Activated naive CD4-positive, alpha-beta T cell treated with anti-CD3 and anti-CD28 coated beads for 36 hours (primary cell): ENCODE measurements around the gene PSD4. TPM values are rescaled to one million over a fixed set of nuclear protein-coding genes. Genes with fewer than 3 reads are reported as not detected.
A peak's percentile ranks its signal among the peaks of the same experiment; 100 is the strongest.

Experiments
- CTCF ChIA-PET: fragments of 350-600 bp; sonication (Branson Sonifier 250); formaldehyde crosslinking; loops from one replicate; lab custom pipeline; 2021; ENCODE audit warnings: antibody characterized with exemption; lab: Charles Lee
- DNase-seq: peaks from one replicate; pipeline ENCODE4 v3.0.0-alpha.2; 2020
- H3K27ac Mint-ChIP-seq: one replicate; pipeline ENCODE4 v1.8.0; 2021; ENCODE audit warnings: mild to moderate bottlenecking, mixed read lengths
- H3K27me3 Mint-ChIP-seq: one replicate; pipeline ENCODE4 v1.8.0; 2021; ENCODE audit warnings: low read depth, mixed read lengths
- H3K36me3 Mint-ChIP-seq: one replicate; pipeline ENCODE4 v1.8.0; 2021; ENCODE audit warnings: low read depth, mixed read lengths
- H3K4me1 Mint-ChIP-seq: one replicate; pipeline ENCODE4 v1.8.0; 2021; ENCODE audit warnings: low read depth, mixed read lengths
- H3K4me3 Mint-ChIP-seq: one replicate; pipeline ENCODE4 v1.8.0; 2021; ENCODE audit warnings: mild to moderate bottlenecking, moderate library complexity, mixed read lengths
- H3K9me3 Mint-ChIP-seq: one replicate; pipeline ENCODE4 v1.8.0; 2021; ENCODE audit warnings: mixed read lengths
- intact Hi-C: fragments of 100-400 bp; cut with micrococcal nuclease; formaldehyde crosslinking; loops from one replicate; pipeline ENCODE4 v1.15.1; 2023
- total RNA-seq, 2 experiments: library from RNA; stranded (reverse); gene quantifications; one replicate each; pipeline ENCODE4 v1.2.3, GENCODE V29; 2021

PSD4 gene
- total RNA-seq, 2 experiments from 2014 or later: 85.9 to 87.4 TPM

DNA sequence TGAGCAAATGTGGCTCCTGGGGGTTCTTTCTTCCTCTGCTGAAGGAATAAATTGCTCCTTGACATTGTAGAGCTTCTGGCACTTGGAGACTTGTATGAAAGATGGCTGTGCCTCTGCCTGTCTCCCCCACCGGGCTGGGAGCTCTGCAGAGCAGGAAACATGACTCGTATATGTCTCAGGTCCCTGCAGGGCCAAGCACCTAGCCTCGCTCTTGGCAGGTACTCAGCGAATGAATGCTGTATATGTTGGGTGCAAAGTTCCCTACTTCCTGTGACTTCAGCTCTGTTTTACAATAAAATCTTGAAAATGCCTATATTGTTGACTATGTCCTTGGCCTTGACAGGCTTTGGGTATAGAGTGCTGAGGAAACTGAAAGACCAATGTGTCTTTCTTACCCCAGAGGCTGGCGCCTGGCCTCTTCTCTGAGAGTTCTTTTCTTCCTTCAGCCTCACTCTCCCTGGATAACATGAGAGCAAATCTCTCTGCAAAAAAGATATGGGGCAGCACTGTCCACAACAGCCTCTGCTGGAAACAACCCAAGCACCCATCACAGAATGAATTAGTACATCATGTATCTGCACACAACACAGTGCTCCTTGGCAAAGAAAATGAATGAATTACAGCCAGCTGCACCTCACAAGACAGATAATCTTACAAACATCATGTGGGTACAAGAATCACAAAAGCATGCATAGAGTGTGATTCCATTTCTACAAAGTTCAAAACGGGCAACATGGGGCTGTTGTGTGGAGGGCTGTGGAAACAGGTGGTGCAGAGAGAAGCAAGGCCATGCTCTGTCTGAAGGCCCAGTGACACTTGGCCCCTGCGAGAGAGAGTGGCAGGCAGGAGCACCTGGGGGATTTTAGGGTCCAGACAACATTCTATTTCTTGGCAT lies 39.8 kb upstream of the PSD4 start:
- no peaks in the 10 kb centered on the region for H3K36me3 Mint-ChIP-seq
- no peaks in the 10 kb centered on the region for H3K9me3 Mint-ChIP-seq
- peak; percentile 56 for DNase-seq
- CTCF ChIA-PET: interaction anchor here (0.6 to 6.4 kb wide), 8 partner anchors 26 to 71 kb away, joined by 4 to 157 read pairs (median 9); no protein-coding TSS in a partner anchor
- no peak overlapping the region for H3K4me3 Mint-ChIP-seq
- no peak overlapping the region for H3K27ac Mint-ChIP-seq
- peaks cover 31% of the 10 kb centered on the region for H3K4me1 Mint-ChIP-seq
- intact Hi-C loops: no loop called here
- no peaks in the 10 kb centered on the region for H3K27me3 Mint-ChIP-seq

DNA sequence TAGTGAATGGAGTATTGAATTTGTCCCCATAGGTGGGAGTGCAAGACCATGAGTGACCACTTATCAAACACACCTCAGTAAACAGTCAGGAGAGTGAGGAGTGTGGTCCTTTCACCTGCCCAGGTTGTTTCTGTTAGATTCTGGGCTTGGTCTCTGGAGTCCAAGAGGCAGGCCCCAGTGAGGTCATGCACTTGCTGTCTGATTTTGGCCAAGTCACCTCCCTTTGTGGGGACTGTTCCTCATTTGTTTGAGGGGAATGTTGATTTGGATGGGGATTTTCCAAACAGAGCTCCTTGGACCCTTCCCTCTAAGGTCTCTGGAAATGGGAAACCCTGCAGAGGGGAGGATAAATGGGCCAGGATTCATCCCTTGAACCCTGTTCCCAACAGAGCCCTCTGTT lies 39.1 kb upstream of the PSD4 start:
- Mint-ChIP-seq H3K4me3 (no peak overlapping the region), H3K36me3 (no peaks in the 10 kb centered on the region), H3K27ac (no peak overlapping the region), H3K9me3 (no peaks in the 10 kb centered on the region), H3K4me1 (peaks cover 32% of the 10 kb centered on the region), H3K27me3 (no peaks in the 10 kb centered on the region)
- no peak for DNase-seq
- intact Hi-C loops: loop anchor here (5.0 kb wide), 1 partner anchor 258 kb away; no protein-coding TSS in a partner anchor
- CTCF ChIA-PET: interaction anchor here (0.6 to 6.4 kb wide), 10 partner anchors 11 to 250 kb away, joined by 3 to 157 read pairs (median 6); no protein-coding TSS in a partner anchor

DNA sequence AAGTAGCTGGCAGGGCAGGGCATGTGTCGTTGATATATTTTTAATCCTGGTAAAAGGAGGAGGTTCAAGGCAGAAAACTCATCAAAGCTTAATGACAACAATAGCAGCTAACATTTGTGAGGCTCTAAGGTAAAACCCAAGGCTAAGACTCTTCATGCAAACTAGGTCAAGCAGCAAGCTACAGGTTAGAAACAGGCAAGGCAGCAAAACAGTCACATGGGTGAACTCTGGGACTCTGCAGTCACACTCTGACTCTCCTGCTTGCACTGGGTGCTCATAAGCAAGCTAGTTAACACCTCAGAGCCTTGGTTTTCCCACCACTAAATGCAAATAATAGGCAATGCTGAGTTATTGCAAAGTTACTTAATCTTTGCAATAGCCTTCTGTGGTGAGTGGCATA lies 38.5 kb upstream of the PSD4 start:
- CTCF ChIA-PET: interaction anchor here (0.6 to 6.4 kb wide), 13 partner anchors 11 to 249 kb away, joined by 3 to 157 read pairs (median 5); no protein-coding TSS in a partner anchor
- Mint-ChIP-seq H3K27ac (no peak overlapping the region), H3K4me3 (no peak overlapping the region), H3K36me3 (no peaks in the 10 kb centered on the region), H3K27me3 (no peaks in the 10 kb centered on the region), H3K9me3 (no peaks in the 10 kb centered on the region), H3K4me1 (peaks cover 32% of the 10 kb centered on the region)
- DNase-seq: no peak
- intact Hi-C loops: loop anchor here (5.0 kb wide), 1 partner anchor 257 kb away; no protein-coding TSS in a partner anchor

DNA sequence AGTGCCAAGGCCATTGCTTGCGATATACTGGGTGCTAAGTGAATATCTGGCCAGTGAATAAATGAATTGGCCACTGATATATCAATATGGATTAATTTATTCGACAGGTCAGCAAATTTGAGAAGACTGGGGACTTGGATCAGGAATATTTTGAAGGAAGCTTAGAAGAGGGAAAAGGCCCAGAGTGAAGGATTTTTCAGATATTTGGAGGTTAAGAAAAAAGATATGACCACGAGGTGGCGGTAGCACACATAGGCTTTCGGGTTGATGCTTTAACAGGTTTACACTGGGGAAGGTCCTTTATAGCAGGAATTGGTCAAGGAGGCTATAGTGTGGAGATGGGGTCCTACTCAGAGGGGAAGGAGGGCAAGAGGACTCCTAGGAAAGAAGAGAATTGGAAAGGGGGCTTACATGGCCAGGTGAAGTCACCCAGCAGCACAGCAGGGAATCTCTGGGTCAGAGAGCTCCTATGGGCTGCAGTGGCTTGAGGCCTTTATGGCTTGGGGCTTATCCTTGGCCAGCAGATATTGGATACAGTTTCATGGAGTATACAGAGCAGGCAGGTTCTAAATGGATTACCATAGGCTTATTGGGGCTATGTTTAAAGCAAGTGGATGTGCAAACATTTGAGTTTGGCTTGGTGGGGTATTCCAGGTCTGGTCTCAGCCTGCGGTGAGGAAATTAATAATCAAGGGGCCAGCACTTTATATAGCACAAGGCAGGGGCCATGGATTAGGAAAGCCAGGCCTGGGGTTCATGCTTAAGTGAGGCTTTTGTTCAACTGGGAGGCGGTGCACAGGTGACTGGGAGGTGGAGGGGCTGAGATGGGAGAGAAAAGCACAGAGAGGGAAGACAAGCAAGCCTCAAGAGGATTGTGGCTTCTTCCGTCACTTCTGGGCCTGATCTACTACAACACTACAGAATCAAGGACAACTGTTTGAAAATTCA lies 36.7 kb upstream of the PSD4 start:
- DNase-seq: peak; percentile 65
- CTCF ChIA-PET: interaction anchor here (0.5 to 6.4 kb wide), 49 partner anchors 9 to 423 kb away, joined by 3 to 157 read pairs (median 4); partner anchors contain the start of genes IL1RN and PSD4
- no peaks in the 10 kb centered on the region for H3K9me3 Mint-ChIP-seq
- intact Hi-C loops: loop anchor here (1.0 to 5.0 kb wide), 4 partner anchors 53 to 255 kb away; no protein-coding TSS in a partner anchor
- no peaks in the 10 kb centered on the region for H3K27me3 Mint-ChIP-seq
- H3K4me3 Mint-ChIP-seq: no peak overlapping the region
- no peak overlapping the region for H3K27ac Mint-ChIP-seq
- peaks cover 32% of the 10 kb centered on the region for H3K4me1 Mint-ChIP-seq
- H3K36me3 Mint-ChIP-seq: no peaks in the 10 kb centered on the region

DNA sequence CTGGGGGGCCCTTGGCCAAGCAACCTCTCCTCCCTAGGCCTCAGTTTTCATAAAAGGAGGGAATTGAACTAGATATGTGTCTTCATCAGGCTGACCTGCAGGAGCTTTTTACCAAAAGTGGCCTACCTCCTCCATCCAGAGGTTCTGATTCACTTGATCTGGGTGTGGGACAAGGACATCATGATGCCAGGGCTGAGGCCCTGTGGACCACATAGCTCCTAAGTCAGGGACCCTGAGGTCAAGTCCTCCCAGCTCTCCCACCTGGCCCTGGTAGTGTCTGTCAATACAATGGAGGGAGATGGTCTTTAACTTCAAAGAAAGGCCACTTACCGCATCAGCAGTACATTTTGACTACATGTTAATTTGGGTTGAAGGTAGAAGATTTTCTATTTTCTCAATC lies 35.9 kb upstream of the PSD4 start:
- Mint-ChIP-seq H3K27ac (no peak overlapping the region), H3K36me3 (no peaks in the 10 kb centered on the region)

DNA sequence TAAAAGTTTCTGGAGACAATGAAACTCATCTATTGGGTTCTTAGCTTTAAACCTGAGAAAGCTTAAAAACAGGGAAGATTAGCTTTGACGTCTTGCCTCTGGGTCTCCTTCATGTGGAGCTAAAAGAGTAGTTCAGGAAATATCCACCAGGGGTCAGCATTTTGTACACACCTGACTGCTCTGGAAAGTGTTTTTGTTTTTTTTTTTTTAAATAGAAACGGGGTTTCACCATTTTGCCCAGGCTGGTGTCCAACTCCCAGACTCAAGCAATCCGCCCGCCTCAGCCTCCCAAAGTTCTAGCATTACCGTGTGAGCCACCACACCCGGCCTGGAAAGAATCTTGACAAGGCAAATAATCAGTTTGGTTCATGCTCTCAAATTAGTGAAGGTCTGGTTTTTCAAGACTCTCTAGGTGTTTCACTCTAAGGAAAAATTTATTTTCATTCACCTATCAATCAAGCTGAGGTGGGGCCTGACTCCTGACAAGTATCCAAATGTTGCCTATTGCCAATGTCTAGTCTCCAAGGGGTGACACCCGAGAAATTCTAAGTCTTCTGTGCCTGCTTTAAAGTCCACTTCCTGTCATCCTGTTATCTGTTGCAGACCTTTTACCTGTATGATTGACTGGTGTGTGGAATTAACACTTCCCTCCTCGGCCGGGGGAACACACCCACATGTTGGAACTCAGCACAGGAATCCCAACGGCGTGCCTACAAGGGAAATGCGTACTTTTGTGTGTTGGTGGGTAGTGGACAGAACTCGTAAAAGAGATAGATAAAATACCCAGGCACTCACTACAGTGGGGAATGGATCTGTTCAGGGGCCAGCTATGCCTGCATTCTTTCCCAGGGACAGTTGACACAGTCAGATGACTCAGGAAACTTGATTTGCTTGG lies 35.1 kb upstream of the PSD4 start:
- Mint-ChIP-seq H3K27ac (peak overlapping the region; percentile 30), H3K27me3 (no peaks in the 10 kb centered on the region), H3K9me3 (no peaks in the 10 kb centered on the region), H3K36me3 (no peaks in the 10 kb centered on the region), H3K4me1 (peaks cover 29% of the 10 kb centered on the region), H3K4me3 (peak overlapping the region; percentile 25)
- peak; percentile 65 for DNase-seq
- CTCF ChIA-PET: interaction anchor here (0.5 to 6.4 kb wide), 45 partner anchors 10 to 300 kb away, joined by 3 to 157 read pairs (median 5); partner anchors contain the start of gene PSD4
- intact Hi-C loops: loop anchor here (1.0 to 5.0 kb wide), 6 partner anchors 20 to 254 kb away; no protein-coding TSS in a partner anchor

More for the DNA sequence above, 35.9 kb upstream of the PSD4 start:
- intact Hi-C loops: loop anchor here (1.0 to 5.0 kb wide), 9 partner anchors 20 to 254 kb away; no protein-coding TSS in a partner anchor
- H3K9me3 Mint-ChIP-seq: no peaks in the 10 kb centered on the region
- no peaks in the 10 kb centered on the region for H3K27me3 Mint-ChIP-seq
- peaks cover 32% of the 10 kb centered on the region for H3K4me1 Mint-ChIP-seq
- H3K4me3 Mint-ChIP-seq: no peak overlapping the region
- CTCF ChIA-PET: interaction anchor here (0.5 to 6.4 kb wide), 45 partner anchors 9 to 299 kb away, joined by 3 to 157 read pairs (median 5); partner anchors contain the start of gene PSD4
- DNase-seq: no peak

DNA sequence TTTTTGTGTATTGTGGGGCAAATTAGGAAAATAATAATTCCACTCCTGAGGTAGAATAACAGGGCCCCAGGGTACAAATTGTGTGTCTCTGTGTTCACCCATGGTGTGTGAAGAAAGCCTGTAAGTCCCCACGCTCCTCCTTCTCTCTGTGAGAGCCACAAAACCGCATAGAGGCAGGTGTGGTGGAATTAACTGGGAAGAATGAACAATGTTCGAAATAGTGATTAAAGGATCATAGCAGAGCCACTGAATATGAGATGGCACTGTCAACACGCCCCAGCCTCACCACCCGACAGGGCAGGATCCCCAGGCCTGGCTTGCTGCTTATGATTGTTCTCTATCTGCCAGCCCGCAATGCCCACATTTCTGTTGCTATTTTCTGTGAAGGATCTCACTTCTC lies 32.3 kb upstream of the PSD4 start:
- peaks cover 5% of the 10 kb centered on the region for H3K9me3 Mint-ChIP-seq
- H3K4me1 Mint-ChIP-seq: peaks cover 24% of the 10 kb centered on the region
- no peaks in the 10 kb centered on the region for H3K27me3 Mint-ChIP-seq
- H3K36me3 Mint-ChIP-seq: no peaks in the 10 kb centered on the region
- intact Hi-C loops: no loop called here
- no peak overlapping the region for H3K27ac Mint-ChIP-seq
- no peak for DNase-seq
- CTCF ChIA-PET: interaction anchor here (0.6 to 6.0 kb wide), 9 partner anchors 16 to 250 kb away, joined by 3 to 95 read pairs (median 4); partner anchors contain the start of gene PSD4
- H3K4me3 Mint-ChIP-seq: no peak overlapping the region

DNA sequence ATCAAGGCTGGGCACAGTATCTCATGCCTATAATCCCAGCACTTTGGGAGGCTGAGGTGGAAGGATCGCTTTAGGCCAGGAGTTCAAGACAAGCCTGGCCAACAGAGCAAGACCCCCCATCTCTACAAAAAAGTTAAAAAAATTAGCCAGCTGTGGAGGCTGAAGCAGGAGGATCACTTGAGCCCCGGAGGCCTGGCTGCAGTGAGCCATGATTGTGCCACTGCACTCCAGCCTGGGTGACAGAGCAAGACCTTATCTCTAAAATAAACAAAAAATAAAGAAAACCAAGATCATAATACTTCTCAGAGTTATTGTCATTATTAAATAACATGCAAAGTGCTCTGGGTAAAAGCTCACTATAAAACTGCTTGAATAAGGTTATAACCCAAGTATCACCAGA lies 31.5 kb upstream of the PSD4 start:
- intact Hi-C loops: no loop called here
- CTCF ChIA-PET: interaction anchor here (0.6 to 2.3 kb wide), 8 partner anchors 16 to 340 kb away, joined by 3 to 7 read pairs (median 4); no protein-coding TSS in a partner anchor
- H3K4me1 Mint-ChIP-seq: peaks cover 18% of the 10 kb centered on the region
- no peak for DNase-seq
- H3K27ac Mint-ChIP-seq: no peak overlapping the region
- no peaks in the 10 kb centered on the region for H3K27me3 Mint-ChIP-seq
- H3K4me3 Mint-ChIP-seq: no peak overlapping the region
- H3K36me3 Mint-ChIP-seq: no peaks in the 10 kb centered on the region
- H3K9me3 Mint-ChIP-seq: peaks cover 5% of the 10 kb centered on the region

DNA sequence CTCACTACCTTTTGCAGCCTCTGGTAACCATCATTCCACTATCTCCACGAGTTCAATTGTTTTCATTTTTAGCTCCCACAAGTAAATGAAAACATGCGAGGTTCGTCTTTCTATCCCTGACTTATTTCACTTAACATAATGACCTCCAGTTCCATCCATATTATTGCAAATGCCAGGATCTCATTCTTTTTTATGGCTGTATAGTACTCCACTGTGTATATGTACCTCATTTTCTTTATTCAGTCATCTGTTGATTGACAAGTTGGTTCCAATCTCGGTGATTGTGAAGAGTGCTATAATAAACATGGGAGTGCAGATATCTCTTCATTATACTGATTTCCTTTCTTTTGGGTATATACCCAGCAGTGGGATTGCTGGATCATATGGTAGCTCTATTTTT lies 29.5 kb upstream of the PSD4 start:
- no peak for DNase-seq
- H3K4me1 Mint-ChIP-seq: no peaks in the 10 kb centered on the region
- H3K27ac Mint-ChIP-seq: no peak overlapping the region

DNA sequence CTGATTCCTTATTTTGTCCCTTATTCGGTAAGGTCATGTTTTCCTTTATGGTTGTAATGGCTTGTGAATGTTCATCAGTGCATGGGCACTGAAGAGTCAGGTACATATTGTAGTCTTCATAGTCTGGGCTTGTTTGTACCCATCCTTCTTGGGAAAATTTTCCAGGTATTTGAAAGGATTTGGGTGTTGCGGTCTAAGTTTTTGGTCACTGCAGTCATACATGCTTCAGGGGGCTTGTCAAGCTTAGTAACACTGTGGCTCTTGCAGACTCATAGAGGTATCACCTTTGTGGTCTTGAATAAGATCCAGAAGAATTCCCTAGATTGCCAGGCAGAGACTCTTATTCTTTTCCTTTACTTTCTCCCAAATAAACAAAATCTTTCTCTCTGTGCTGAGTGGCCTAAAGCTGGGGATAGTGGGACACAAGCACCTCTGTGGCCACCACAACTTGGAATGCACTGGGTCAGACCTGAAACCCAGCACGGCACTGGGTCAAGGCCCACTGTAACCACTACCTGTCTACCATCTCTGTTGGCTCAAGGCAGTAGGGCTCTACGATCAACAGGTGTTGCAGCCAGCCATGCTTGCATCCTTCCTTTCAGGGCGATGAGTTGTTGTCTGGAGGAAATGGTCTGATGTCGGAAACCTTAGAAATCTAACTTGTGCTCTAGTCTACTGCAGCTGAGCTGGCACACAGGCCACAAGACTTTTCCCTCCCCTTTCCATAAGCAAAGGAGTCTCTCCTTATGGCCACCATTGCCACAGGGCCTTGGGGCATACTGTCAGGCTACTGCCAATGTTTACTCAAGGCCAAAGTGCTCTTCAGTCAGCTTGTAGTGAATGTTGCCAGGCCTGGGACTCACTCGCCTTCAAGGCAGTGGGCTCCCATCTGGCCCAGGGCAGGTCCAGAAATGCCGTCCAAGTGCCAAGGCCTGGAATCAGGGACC lies 24.9 kb upstream of the PSD4 start:
- no peaks in the 10 kb centered on the region for H3K36me3 Mint-ChIP-seq
- H3K27me3 Mint-ChIP-seq: no peaks in the 10 kb centered on the region
- H3K4me1 Mint-ChIP-seq: no peaks in the 10 kb centered on the region
- DNase-seq: no peak
- CTCF ChIA-PET: interaction anchor here (1.0 to 1.8 kb wide), 5 partner anchors 11 to 50 kb away, joined by 3 to 7 read pairs (median 5); partner anchors contain the start of gene PSD4
- intact Hi-C loops: no loop called here
- H3K9me3 Mint-ChIP-seq: peaks cover 5% of the 10 kb centered on the region
- no peak overlapping the region for H3K4me3 Mint-ChIP-seq
- H3K27ac Mint-ChIP-seq: no peak overlapping the region

More for the DNA sequence above, 29.5 kb upstream of the PSD4 start:
- no peak overlapping the region for H3K4me3 Mint-ChIP-seq
- no peaks in the 10 kb centered on the region for H3K27me3 Mint-ChIP-seq
- no peaks in the 10 kb centered on the region for H3K36me3 Mint-ChIP-seq
- intact Hi-C loops: no loop called here
- peaks cover 5% of the 10 kb centered on the region for H3K9me3 Mint-ChIP-seq
- CTCF ChIA-PET: interaction anchor here (0.7 to 1.9 kb wide), 3 partner anchors 37 to 55 kb away, joined by 3 to 5 read pairs (median 4); no protein-coding TSS in a partner anchor
